Measurements from ENCODE around the gene TEX264.

GRCh38 chr3:51622868-51623267, 48.2 kb upstream of the TEX264 start:
- TF ChIP-seq, protein P1, sequence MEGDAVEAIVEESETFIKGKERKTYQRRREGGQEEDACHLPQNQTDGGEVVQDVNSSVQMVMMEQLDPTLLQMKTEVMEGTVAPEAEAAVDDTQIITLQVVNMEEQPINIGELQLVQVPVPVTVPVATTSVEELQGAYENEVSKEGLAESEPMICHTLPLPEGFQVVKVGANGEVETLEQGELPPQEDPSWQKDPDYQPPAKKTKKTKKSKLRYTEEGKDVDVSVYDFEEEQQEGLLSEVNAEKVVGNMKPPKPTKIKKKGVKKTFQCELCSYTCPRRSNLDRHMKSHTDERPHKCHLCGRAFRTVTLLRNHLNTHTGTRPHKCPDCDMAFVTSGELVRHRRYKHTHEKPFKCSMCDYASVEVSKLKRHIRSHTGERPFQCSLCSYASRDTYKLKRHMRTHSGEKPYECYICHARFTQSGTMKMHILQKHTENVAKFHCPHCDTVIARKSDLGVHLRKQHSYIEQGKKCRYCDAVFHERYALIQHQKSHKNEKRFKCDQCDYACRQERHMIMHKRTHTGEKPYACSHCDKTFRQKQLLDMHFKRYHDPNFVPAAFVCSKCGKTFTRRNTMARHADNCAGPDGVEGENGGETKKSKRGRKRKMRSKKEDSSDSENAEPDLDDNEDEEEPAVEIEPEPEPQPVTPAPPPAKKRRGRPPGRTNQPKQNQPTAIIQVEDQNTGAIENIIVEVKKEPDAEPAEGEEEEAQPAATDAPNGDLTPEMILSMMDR (IDR thresholded peaks at IDR 0.05) = no peak
- no peak for TF ChIP-seq POLR2A (IDR thresholded peaks at IDR 0.05)
